HG02885 (cell line): Measurements from ENCODE around the gene TRPM8.
"Not testable (repeated sequence)": the region's sequence is repeated elsewhere in the genome, so short reads cannot be mapped to it uniquely, and the experiment has no call there.

Source experiments
- ATAC-seq: cut with Tn5 transposase; IDR thresholded peaks from one replicate; pipeline ENCODE4 v1.9.1; 2021; ENCODE audit warnings: mild to moderate bottlenecking; ENCODE audit not compliant: unreplicated experiment, poor library complexity

TRPM8 gene

GRCh38 chr2:233935426-233935825, 18.3 kb downstream of the TRPM8 start:
- ATAC-seq, result no peak

- ATAC-seq, result no peak
Measured at GRCh38 chr2:233936089-233936488, 18.9 kb downstream of the TRPM8 start.

- no peak for ATAC-seq
Measured at GRCh38 chr2:233938676-233939370, 21.6 kb downstream of the TRPM8 start.

GRCh38 chr2:233940376-233941276, 23.5 kb downstream of the TRPM8 start:
- no peak for ATAC-seq

GRCh38 chr2:233942731-233943130, 25.6 kb downstream of the TRPM8 start:
- ATAC-seq, result no peak

- no peak for ATAC-seq
Measured at GRCh38 chr2:233944269-233944668, 27.1 kb downstream of the TRPM8 start.

- no peak for ATAC-seq
Measured at GRCh38 chr2:233944722-233945121, 27.5 kb downstream of the TRPM8 start.

- no peak for ATAC-seq
Measured at GRCh38 chr2:233945146-233945545, 28.0 kb downstream of the TRPM8 start.

GRCh38 chr2:233950078-233950825, 33.1 kb downstream of the TRPM8 start:
- ATAC-seq, result no peak

- no peak for ATAC-seq
Measured at GRCh38 chr2:233952335-233952734, 35.2 kb downstream of the TRPM8 start.

GRCh38 chr2:233953087-233953801, 36.1 kb downstream of the TRPM8 start:
- ATAC-seq, result no peak

- ATAC-seq, result no peak
Measured at GRCh38 chr2:233960203-233960602, 43.0 kb downstream of the TRPM8 start.

GRCh38 chr2:233961905-233962304, 44.7 kb downstream of the TRPM8 start:
- ATAC-seq, result no peak

GRCh38 chr2:233964581-233964980, 47.4 kb downstream of the TRPM8 start:
- ATAC-seq, result no peak

GRCh38 chr2:233965032-233965603, 47.9 kb downstream of the TRPM8 start:
- ATAC-seq, result no peak

GRCh38 chr2:233965646-233966045, 48.5 kb downstream of the TRPM8 start:
- not testable (repeated sequence) for ATAC-seq

- no peak for ATAC-seq
Measured at GRCh38 chr2:233966388-233966787, 49.2 kb downstream of the TRPM8 start.

- no peak for ATAC-seq
Measured at GRCh38 chr2:233967164-233967563, 50.0 kb downstream of the TRPM8 start.

GRCh38 chr2:233968556-233968955, 51.4 kb downstream of the TRPM8 start:
- ATAC-seq, result no peak

- ATAC-seq, result not testable (repeated sequence)
Measured at GRCh38 chr2:233972460-233972859, 55.3 kb downstream of the TRPM8 start.
